Osteocyte (in vitro differentiated cells): Measurements from ENCODE around the gene ELOVL7. TPM values are rescaled to one million over a fixed set of nuclear protein-coding genes. Genes with fewer than 3 reads are reported as not detected.
"Not testable (repeated sequence)": the region's sequence is repeated elsewhere in the genome, so short reads cannot be mapped to it uniquely, and the experiment has no call there.

Experiments used
- DNase-seq: peaks from one replicate; pipeline ENCODE4 v3.0.0; 2021; ENCODE audit warnings: mixed read lengths; ENCODE audit not compliant: unreplicated experiment; ENCODE audit errors: extremely low spot score
- H3K27ac Mint-ChIP-seq: one replicate; pipeline ENCODE4 v1.8.0; 2021; ENCODE audit warnings: mild to moderate bottlenecking, mixed read lengths; ENCODE audit not compliant: unreplicated experiment
- H3K27me3 Mint-ChIP-seq: one replicate; pipeline ENCODE4 v1.8.0; 2021; ENCODE audit warnings: mixed read lengths; ENCODE audit not compliant: unreplicated experiment
- H3K36me3 Mint-ChIP-seq: one replicate; pipeline ENCODE4 v1.8.0; 2021; ENCODE audit warnings: mixed read lengths; ENCODE audit not compliant: unreplicated experiment
- H3K4me1 Mint-ChIP-seq: one replicate; pipeline ENCODE4 v1.8.0; 2021; ENCODE audit warnings: mixed read lengths; ENCODE audit not compliant: unreplicated experiment
- H3K4me3 Mint-ChIP-seq: one replicate; pipeline ENCODE4 v1.8.0; 2021; ENCODE audit warnings: mild to moderate bottlenecking, moderate library complexity, mixed read lengths; ENCODE audit not compliant: unreplicated experiment
- H3K9me3 Mint-ChIP-seq: one replicate; pipeline ENCODE4 v1.8.0; 2021; ENCODE audit warnings: mixed read lengths; ENCODE audit not compliant: unreplicated experiment
- CTCF ChIP-seq: fragments of 200-600 bp; sonication (generic); IDR thresholded peaks from 2 replicates; pipeline ENCODE4 v1.5.0; 2021; ENCODE audit warnings: antibody characterized with exemption, mild to moderate bottlenecking, moderate library complexity
- total RNA-seq: library from RNA; stranded (reverse); gene quantifications from 2 replicates; pipeline ENCODE4 v1.2.1, GENCODE V29; 2021

ELOVL7 gene
- total RNA-seq, 1 donor from 2014 or later = 0.46 TPM

DNA sequence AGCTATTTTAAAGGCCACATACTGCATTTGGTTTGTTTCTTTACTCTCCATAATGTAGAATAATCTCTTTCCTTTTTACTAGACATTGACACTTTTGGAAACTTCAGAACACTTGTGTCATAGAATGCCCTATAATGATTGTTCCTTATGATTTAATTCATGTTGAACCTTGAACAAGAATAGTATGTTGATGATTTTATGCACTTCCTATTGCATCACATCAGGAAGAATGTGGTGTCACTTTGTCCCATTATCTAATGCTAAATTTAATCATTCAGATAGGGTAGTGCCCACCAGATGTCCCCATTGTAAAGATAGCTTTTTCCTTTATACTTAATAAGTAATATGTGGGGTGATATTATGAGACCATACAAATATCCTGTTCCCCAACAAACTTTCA, 124.7 kb downstream of the ELOVL7 start:
- no peak for DNase-seq
- H3K9me3 Mint-ChIP-seq = no peaks in the 10 kb centered on the region
- H3K4me3 Mint-ChIP-seq = no peak overlapping the region
- no peak overlapping the region for H3K27ac Mint-ChIP-seq
- no peaks in the 10 kb centered on the region for H3K4me1 Mint-ChIP-seq
- peaks cover 68% of the 10 kb centered on the region for H3K27me3 Mint-ChIP-seq
- no peaks in the 10 kb centered on the region for H3K36me3 Mint-ChIP-seq
- TF ChIP-seq CTCF = no peak

DNA sequence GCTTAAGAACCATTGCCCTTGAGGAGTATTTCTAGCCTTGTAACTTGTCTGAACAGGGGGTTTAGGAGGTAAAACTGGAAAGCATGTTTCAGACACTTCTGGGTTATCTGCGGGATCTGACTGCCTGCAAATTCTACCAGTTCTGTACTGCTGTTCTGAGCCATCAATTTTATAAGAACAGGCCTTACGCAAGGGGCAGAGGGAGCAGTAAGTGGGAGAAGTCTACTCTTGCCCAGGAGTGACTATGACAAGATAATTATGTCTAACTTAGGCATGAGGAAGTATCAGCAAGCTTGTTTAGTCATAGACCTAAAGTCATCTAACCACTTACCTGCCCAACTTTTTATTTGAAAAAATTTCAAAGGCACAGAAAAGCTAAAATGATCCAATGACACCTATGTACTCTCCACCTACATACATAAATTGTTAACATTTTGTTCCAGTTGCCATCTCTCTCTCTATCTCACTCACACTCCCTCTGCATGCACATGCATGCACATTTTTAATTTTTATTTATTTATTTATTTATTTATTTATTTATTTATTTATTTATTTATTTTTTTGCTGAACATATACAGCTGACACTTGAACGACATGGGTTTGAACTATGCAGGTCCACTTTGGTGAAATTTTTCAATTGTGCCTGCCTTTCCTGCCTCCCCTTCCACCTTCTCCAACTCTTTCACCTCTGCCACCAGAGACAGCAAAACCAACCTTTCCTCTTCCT, 125.7 kb downstream of the ELOVL7 start:
- Mint-ChIP-seq H3K27ac (no peak overlapping the region), H3K9me3 (no peaks in the 10 kb centered on the region), H3K36me3 (no peaks in the 10 kb centered on the region), H3K27me3 (peaks cover 62% of the 10 kb centered on the region), H3K4me3 (no peak overlapping the region), H3K4me1 (no peaks in the 10 kb centered on the region)
- no peak for TF ChIP-seq CTCF
- no peak for DNase-seq

DNA sequence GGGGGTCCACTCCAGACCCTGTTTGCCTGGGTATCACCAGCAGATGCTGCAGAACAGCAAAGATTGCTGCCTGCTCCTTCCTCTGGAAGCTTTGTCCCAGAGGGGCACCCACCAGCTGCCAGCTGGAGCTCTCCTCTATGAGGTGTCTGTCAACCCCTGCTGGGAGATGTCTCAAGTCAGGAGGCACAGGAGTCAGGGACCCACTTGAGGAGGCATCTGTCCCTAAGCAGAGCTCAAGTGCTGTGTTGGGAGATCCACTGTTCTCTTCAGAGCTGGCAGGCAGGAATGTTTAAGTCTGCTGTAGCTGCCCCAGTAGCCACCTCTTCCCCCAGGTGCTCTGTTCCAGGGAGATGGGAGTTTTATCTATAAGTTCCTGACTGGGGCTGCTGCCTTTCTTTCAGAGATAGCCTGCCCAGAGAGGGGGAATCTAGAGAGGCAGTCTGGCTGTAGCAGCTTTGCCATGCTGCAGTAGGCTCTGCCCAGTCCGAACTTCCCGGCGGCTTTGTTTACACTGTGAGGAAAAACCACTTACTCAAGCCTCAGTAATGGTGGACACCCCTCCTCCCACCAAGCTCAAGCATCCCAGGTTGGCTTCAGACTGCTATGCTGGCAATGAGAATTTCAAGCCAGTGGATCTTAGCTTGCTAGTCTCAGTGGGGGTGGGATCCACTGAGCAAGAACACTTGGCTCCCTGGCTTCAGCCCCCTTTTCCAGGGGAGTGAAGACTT, 128.7 kb downstream of the ELOVL7 start:
- DNase-seq, H3K4me3 Mint-ChIP-seq, H3K9me3 Mint-ChIP-seq, H3K36me3 Mint-ChIP-seq, H3K4me1 Mint-ChIP-seq, H3K27ac Mint-ChIP-seq: not testable (repeated sequence)
- peaks cover 46% of the 10 kb centered on the region for H3K27me3 Mint-ChIP-seq

- Mint-ChIP-seq H3K36me3 (no peaks in the 10 kb centered on the region), H3K9me3 (peaks cover 3% of the 10 kb centered on the region), H3K27me3 (peaks cover 48% of the 10 kb centered on the region), H3K4me1 (no peaks in the 10 kb centered on the region), H3K27ac (no peak overlapping the region), H3K4me3 (no peak overlapping the region)
- DNase-seq = no peak
- TF ChIP-seq CTCF = no peak
These were observed 131.1 kb downstream of the ELOVL7 start for GRCh38 chr5:60712950-60713349.

- not testable (repeated sequence) for H3K9me3 Mint-ChIP-seq, DNase-seq, H3K4me1 Mint-ChIP-seq, H3K36me3 Mint-ChIP-seq, H3K4me3 Mint-ChIP-seq, H3K27ac Mint-ChIP-seq
- peaks cover 44% of the 10 kb centered on the region for H3K27me3 Mint-ChIP-seq
These were observed 132.2 kb downstream of the ELOVL7 start for GRCh38 chr5:60711892-60712291.

DNA sequence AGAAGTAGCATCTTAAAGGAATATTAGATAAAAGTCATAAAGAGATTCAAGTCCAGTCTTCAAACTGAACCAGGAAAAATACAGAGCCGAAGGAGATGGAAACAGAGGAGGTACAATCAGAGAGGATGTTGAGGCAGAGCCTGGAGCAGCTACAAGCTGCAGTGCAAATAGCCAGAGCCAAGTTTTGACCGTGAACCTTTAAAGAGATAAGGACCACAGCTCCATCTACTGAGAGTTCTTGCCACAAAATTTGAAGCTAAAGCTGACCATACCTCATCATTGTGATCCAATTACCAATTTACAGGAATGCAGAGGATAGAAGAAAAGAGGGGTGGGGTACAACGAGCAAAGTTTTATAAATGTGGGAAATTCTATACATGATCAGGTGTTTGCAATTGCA, 133.7 kb downstream of the ELOVL7 start:
- Mint-ChIP-seq H3K27ac (no peak overlapping the region), H3K36me3 (no peaks in the 10 kb centered on the region), H3K4me3 (no peak overlapping the region), H3K27me3 (peaks cover 40% of the 10 kb centered on the region), H3K9me3 (peaks cover 3% of the 10 kb centered on the region), H3K4me1 (no peaks in the 10 kb centered on the region)
- no peak for DNase-seq
- no peak for TF ChIP-seq CTCF
